CD4-positive, alpha-beta T cell (primary cell): ENCODE data around the gene SYT15. TPM values are rescaled to one million over a fixed set of nuclear protein-coding genes. Genes with fewer than 3 reads are reported as not detected.
"Not testable (repeated sequence)": the region's sequence is repeated elsewhere in the genome, so short reads cannot be mapped to it uniquely, and the experiment has no call there.

Experiments used
- ATAC-seq: fragments of 200-7000 bp; cut with Tn5 transposase; one replicate; pipeline ENCODE4 v1.10.0; 2022; ENCODE audit warnings: mild to moderate bottlenecking; ENCODE audit not compliant: poor library complexity
- CTCF ChIA-PET: fragments of 350-600 bp; sonication (Branson Sonifier 250); formaldehyde crosslinking; loops from one replicate; lab custom pipeline; 2021; ENCODE audit warnings: antibody characterized with exemption, inconsistent platforms; lab: Charles Lee
- POLR2A ChIA-PET: fragments of 350-600 bp; sonication (Branson Sonifier 250); formaldehyde crosslinking; loops from one replicate; lab custom pipeline; 2021; ENCODE audit warnings: antibody characterized with exemption, inconsistent platforms; lab: Charles Lee
- DNase-seq, 14 experiments: peaks; one replicate each; pipeline ENCODE4 v3.0.0-alpha.2; 2013 to 2020; ENCODE audit warnings: mixed read lengths in 2 of 14
- H3K27ac ChIP-seq, 2 donors: one replicate each; pipeline versions ENCODE4 v1.5.1 to v1.7.0; 2013; ENCODE audit warnings: low read length in 2 of 2, low read depth in 1 of 2, mild to moderate bottlenecking in 1 of 2
- H3K27me3 ChIP-seq, 2 experiments: 1 replicate in 1 of 2; 2 replicates in 1 of 2; pipeline versions ENCODE4 v1.6.1 to v1.7.0; 2013; ENCODE audit warnings: low read length in 2 of 2, control low read depth in 1 of 2, mild to moderate bottlenecking in 1 of 2, moderate library complexity in 1 of 2; ENCODE audit not compliant: insufficient read depth in 2 of 2, control insufficient read depth in 1 of 2
- H3K36me3 ChIP-seq: one replicate; pipeline ENCODE4 v1.6.1; 2013; ENCODE audit warnings: low read length, control low read depth; ENCODE audit not compliant: insufficient read depth
- H3K4me1 ChIP-seq: one replicate; pipeline ENCODE4 v1.6.1; 2013; ENCODE audit warnings: low read length, control low read depth; ENCODE audit not compliant: insufficient read depth
- H3K4me3 ChIP-seq: one replicate; pipeline ENCODE4 v1.5.1; 2013; ENCODE audit warnings: mild to moderate bottlenecking, low read length, moderate library complexity
- H3K9me3 ChIP-seq, 2 experiments: 1 replicate in 1 of 2; 2 replicates in 1 of 2; pipeline versions ENCODE4 v1.6.1 to v1.7.0; 2013; ENCODE audit warnings: low read length in 2 of 2, mild to moderate bottlenecking in 2 of 2, control low read depth in 1 of 2, moderate library complexity in 1 of 2; ENCODE audit not compliant: control insufficient read depth in 1 of 2, insufficient read depth in 1 of 2
- H3K27ac Mint-ChIP-seq: one replicate; pipeline ENCODE4 v1.8.0; 2020; ENCODE audit warnings: mixed read lengths
- H3K27me3 Mint-ChIP-seq: one replicate; pipeline ENCODE4 v1.8.0; 2021; ENCODE audit warnings: mixed read lengths
- H3K36me3 Mint-ChIP-seq: one replicate; pipeline ENCODE4 v1.8.0; 2021; ENCODE audit warnings: low read depth, mixed read lengths
- H3K4me1 Mint-ChIP-seq: one replicate; pipeline ENCODE4 v1.8.0; 2021; ENCODE audit warnings: low read depth, mixed read lengths
- H3K4me3 Mint-ChIP-seq: one replicate; pipeline ENCODE4 v1.8.0; 2020; ENCODE audit warnings: mild to moderate bottlenecking, mixed read lengths
- H3K9me3 Mint-ChIP-seq: one replicate; pipeline ENCODE4 v1.8.0; 2020; ENCODE audit warnings: mixed read lengths
- intact Hi-C, 2 experiments: fragments of 100-400 bp; cut with DNase I in 1 of 2; cut with micrococcal nuclease in 1 of 2; formaldehyde crosslinking; loops; one replicate each; pipeline versions ENCODE4 v1.15.1 to v1.9.0; 2023 to 2025; cut with DNase I, micrococcal nuclease
- total RNA-seq, 174 experiments: library from RNA in 2 of 174; stranded (reverse) in 2 of 174; gene quantifications; one replicate each; pipeline ENCODE4 v1.2.3 and lab custom pipeline; 2021 to 2026

Gene SYT15
- total RNA-seq, 2 experiments from 2014 or later: 0.17 to 0.77 TPM

DNA sequence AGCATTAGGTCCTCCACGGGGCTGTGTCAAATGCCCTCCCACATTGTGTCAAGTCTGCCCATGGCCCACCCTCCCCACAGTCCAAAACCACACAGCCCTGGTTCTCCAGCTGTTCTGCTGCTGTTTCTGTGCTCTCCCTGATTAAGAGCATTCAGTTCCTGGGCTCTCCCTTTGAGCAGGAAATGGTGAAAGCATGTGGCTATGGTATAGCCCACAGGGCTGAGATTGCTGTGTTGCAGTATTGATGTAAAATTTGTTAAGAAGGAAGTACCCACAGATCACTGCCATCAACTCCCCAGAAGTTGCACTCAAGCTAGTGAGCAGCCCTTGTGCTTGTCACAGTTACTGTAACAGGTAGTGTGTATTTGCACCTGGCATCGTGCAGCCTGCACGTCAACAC, 9.3 kb downstream of the SYT15 start:
- H3K27ac Mint-ChIP-seq, intact Hi-C loops, H3K4me3 ChIP-seq, H3K4me1 Mint-ChIP-seq, H3K4me3 Mint-ChIP-seq, POLR2A ChIA-PET, H3K27me3 ChIP-seq, H3K36me3 ChIP-seq, H3K27me3 Mint-ChIP-seq, CTCF ChIA-PET, DNase-seq, H3K36me3 Mint-ChIP-seq, H3K9me3 Mint-ChIP-seq, H3K4me1 ChIP-seq, H3K9me3 ChIP-seq, ATAC-seq, H3K27ac ChIP-seq: not testable (repeated sequence)

DNA sequence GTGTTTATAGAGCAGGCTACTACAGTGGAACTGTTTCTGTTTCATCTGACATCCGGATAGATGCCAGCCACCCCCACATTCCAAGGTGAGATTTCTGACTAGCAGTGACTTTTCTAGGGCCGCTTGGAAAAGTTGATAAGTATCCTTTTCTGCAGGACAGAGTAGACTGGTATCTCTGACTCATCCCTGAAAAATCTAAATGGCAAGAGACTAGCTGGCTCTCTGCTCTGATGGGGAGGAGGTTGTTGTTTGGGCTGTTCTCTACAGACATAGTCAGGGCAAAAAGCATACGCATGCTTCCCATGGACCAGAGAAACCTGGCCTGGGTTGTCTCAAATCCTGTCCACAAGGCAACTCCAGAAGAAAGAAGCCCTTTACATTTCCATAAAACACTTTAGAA, 10.7 kb downstream of the SYT15 start:
- H3K36me3 Mint-ChIP-seq, H3K9me3 Mint-ChIP-seq, ATAC-seq, intact Hi-C loops, H3K27me3 ChIP-seq, H3K4me3 Mint-ChIP-seq, POLR2A ChIA-PET, H3K4me3 ChIP-seq, H3K4me1 ChIP-seq, H3K27ac Mint-ChIP-seq, H3K27me3 Mint-ChIP-seq, H3K27ac ChIP-seq, H3K9me3 ChIP-seq, H3K36me3 ChIP-seq, H3K4me1 Mint-ChIP-seq, CTCF ChIA-PET, DNase-seq: not testable (repeated sequence)

DNA sequence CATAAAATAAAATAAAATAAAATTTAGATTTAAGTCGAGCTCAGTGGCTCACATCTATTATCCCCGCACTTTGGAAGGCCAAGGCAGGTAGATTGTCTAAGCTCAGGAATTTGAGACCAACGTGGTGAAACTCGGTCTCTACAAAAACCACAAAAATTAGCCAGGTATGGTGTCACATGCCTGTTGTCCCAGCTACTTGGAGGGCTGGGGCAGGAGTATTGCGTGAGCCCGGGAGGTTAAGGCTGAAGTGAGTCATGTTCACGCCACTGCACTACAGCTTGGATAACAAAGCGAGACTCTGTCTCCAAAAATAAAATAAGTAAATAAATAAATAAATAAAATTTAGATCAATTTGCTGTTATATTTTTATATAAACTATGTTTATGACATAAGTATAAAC, 12.1 kb downstream of the SYT15 start:
- H3K27me3 Mint-ChIP-seq, H3K27ac ChIP-seq, DNase-seq, H3K9me3 Mint-ChIP-seq, intact Hi-C loops, H3K36me3 ChIP-seq, H3K4me1 ChIP-seq, CTCF ChIA-PET, H3K27ac Mint-ChIP-seq, H3K4me3 Mint-ChIP-seq, H3K4me3 ChIP-seq, H3K27me3 ChIP-seq, POLR2A ChIA-PET, H3K9me3 ChIP-seq, H3K4me1 Mint-ChIP-seq, ATAC-seq, H3K36me3 Mint-ChIP-seq: not testable (repeated sequence)

DNA sequence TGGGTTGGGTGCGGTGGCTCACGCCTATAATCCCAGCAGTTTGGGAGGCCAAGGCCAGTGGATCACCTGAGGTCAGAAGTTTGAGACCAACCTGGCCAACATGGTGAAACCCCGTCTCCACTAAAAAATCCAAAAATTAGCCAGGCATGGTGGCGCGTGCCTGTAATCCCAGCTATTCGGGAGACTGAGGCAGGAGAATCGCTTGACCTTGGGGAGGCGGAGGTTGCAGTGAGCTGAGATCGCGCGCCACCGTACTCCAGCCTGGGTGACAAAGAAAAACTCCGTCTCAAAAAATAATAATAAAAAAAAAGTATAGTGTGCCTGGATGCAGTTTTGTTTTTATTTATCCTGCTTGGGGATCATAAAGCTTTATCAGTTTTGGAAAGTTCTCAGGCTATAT, 14.4 kb downstream of the SYT15 start:
- intact Hi-C loops, POLR2A ChIA-PET: not testable (repeated sequence)

DNA sequence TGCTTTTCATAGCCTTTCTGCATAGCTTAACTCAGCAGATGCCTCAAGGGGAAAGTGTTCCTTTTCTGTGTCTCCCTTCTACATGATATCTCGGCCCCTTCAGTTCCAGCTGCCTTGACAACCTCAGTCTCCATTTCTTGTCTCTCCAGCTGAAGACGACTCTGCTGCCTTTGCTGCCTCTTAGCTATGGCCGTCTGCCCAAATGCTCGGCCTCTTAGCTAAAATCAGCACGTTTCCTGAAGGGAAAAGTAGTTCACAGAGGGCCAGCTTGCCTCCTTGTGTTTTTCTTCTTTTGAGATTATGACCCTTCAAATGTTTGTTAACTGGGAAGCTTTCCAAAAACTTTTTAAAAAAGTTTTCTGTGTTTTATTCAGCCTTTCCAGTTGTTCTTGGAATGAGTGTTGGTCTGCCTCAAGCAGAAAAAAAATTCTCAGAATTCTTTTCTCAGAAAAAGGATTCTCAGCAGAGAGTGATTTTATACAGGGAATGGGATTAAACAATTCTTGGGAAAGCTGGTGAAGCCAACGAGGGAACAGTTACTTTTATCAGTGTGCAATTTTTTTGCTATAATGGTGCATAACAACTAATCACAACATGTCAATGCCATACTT, 15.6 kb downstream of the SYT15 start:
- H3K4me1 Mint-ChIP-seq, H3K4me3 ChIP-seq, H3K27ac ChIP-seq, CTCF ChIA-PET, H3K27me3 ChIP-seq, H3K9me3 Mint-ChIP-seq, H3K4me3 Mint-ChIP-seq, DNase-seq, H3K4me1 ChIP-seq, ATAC-seq, H3K27ac Mint-ChIP-seq, H3K9me3 ChIP-seq, POLR2A ChIA-PET, H3K36me3 Mint-ChIP-seq, intact Hi-C loops, H3K27me3 Mint-ChIP-seq, H3K36me3 ChIP-seq: not testable (repeated sequence)

More for the DNA sequence above, 14.4 kb downstream of the SYT15 start:
- H3K27ac ChIP-seq, H3K4me1 ChIP-seq, H3K36me3 Mint-ChIP-seq, H3K4me3 Mint-ChIP-seq, H3K27ac Mint-ChIP-seq, ATAC-seq, CTCF ChIA-PET, H3K4me3 ChIP-seq, H3K9me3 ChIP-seq, H3K27me3 Mint-ChIP-seq, H3K27me3 ChIP-seq, H3K36me3 ChIP-seq, DNase-seq, H3K4me1 Mint-ChIP-seq, H3K9me3 Mint-ChIP-seq: not testable (repeated sequence)

DNA sequence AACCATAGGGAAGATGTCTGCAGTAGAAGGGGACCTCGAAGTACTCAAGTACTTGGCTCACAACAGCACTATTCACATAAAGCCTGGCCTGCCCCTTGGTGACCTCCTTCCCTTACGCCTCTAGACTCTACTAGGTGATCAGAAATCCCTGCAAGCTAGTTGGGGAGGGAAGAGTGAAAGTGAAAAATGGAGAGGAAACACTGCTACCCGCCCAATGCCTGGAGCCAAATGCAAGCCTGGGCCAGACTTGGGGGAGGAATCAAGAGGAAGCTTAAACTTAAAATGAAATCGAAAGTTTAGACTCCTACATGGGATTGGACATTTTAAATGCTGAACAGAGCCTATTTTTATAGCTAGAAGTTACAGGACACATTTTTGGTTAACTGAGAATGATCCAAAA, 17.6 kb downstream of the SYT15 start:
- POLR2A ChIA-PET, H3K9me3 Mint-ChIP-seq, H3K27me3 ChIP-seq, H3K4me1 ChIP-seq, DNase-seq, H3K27ac ChIP-seq, H3K4me3 ChIP-seq, H3K27ac Mint-ChIP-seq, H3K36me3 Mint-ChIP-seq, ATAC-seq, H3K9me3 ChIP-seq, CTCF ChIA-PET, intact Hi-C loops, H3K36me3 ChIP-seq, H3K4me3 Mint-ChIP-seq, H3K4me1 Mint-ChIP-seq, H3K27me3 Mint-ChIP-seq: not testable (repeated sequence)

DNA sequence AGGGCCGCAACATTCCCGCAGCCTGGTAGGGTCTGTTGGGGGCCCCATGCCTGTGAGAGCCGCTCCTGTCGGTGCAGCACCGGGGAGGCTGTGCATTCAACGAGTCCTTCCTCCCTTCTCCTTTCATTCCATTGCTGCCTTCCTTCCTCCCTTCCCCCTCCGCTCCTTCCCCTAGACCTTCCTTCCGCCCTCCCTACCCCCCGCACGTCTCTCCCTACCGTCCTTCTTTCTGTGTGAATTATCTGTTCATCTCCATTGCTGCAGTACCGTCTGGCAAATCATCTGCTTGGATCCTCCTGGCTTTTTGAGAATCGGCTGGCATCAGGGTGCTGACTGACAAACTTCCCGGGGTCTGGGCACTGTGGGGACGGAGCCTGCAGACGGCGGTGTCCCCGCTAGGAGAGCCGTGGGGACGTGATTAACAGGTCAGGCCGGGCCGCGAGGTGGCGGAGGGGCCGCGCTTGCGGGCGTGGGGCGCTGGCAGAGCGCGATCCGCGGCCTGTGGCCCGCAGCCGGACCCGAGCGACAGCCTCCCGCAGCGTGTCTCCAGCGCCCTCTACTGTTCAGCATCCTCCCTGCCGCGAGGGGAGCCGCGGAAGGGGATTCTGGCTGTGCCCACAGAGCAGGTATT, 18.8 kb downstream of the SYT15 start:
- H3K9me3 Mint-ChIP-seq, H3K27me3 Mint-ChIP-seq, H3K27ac ChIP-seq, POLR2A ChIA-PET, H3K4me1 ChIP-seq, H3K9me3 ChIP-seq, intact Hi-C loops, H3K36me3 Mint-ChIP-seq, H3K36me3 ChIP-seq, CTCF ChIA-PET, H3K27ac Mint-ChIP-seq, H3K4me1 Mint-ChIP-seq, H3K27me3 ChIP-seq, H3K4me3 Mint-ChIP-seq: not testable (repeated sequence)
- DNase-seq (peak in 5 of 14 experiments; percentile 4 to 23 (median 14)), ATAC-seq (peak; percentile 88)
- H3K4me3 ChIP-seq: peak overlapping the region; percentile 34
